AG20443 (cell line): ENCODE results near the gene ZNF599.
"Not testable (repeated sequence)": the region's sequence is repeated elsewhere in the genome, so short reads cannot be mapped to it uniquely, and the experiment has no call there.

ENCODE experiments used
- DNase-seq: peaks from one replicate; pipeline ENCODE4 v3.0.0; 2012; ENCODE audit warnings: low spot score, mixed read lengths

The ZNF599 gene

GRCh38 chr19:34772697-34773554 is at the start of gene ZNF599:
Gene ZNF599 (minus strand): TSS chr19:34773215. CDS start chr19:34772841, 374 bp downstream.
- DNase-seq = peak; percentile 95

GRCh38 chr19:34818270-34818669 is 45.3 kb upstream of the ZNF599 start:
- no peak for DNase-seq

GRCh38 chr19:34816708-34817107 is 43.7 kb upstream of the ZNF599 start:
- no peak for DNase-seq

GRCh38 chr19:34808566-34808965 is 35.6 kb upstream of the ZNF599 start:
- DNase-seq = peak; percentile 49

- no peak for DNase-seq
These were observed 34.2 kb upstream of the ZNF599 start for GRCh38 chr19:34806976-34807860.

- DNase-seq = no peak
These were observed 31.1 kb upstream of the ZNF599 start for GRCh38 chr19:34804115-34804514.

- not testable (repeated sequence) for DNase-seq
These were observed 23.9 kb upstream of the ZNF599 start for GRCh38 chr19:34796953-34797352.

GRCh38 chr19:34794066-34794960 is 21.3 kb upstream of the ZNF599 start:
- no peak for DNase-seq

GRCh38 chr19:34793565-34793964 is 20.6 kb upstream of the ZNF599 start:
- no peak for DNase-seq

GRCh38 chr19:34788074-34788473 is 15.1 kb upstream of the ZNF599 start:
- no peak for DNase-seq

- no peak for DNase-seq
These were observed 14.2 kb upstream of the ZNF599 start for GRCh38 chr19:34787059-34787824.

- DNase-seq = no peak
These were observed 13.2 kb upstream of the ZNF599 start for GRCh38 chr19:34786236-34786635.

- no peak for DNase-seq
These were observed 6.6 kb upstream of the ZNF599 start for GRCh38 chr19:34779652-34780051.

- DNase-seq = no peak
These were observed 5.3 kb upstream of the ZNF599 start for GRCh38 chr19:34778342-34778741.

GRCh38 chr19:34774857-34775256 is 1.8 kb upstream of the ZNF599 start:
- DNase-seq = no peak

- DNase-seq = no peak
These were observed 495 bp upstream of the ZNF599 start for GRCh38 chr19:34773555-34773864.

- no peak for DNase-seq
These were observed 5.1 kb downstream of the ZNF599 start for GRCh38 chr19:34767951-34768350.

- no peak for DNase-seq
These were observed 6.6 kb downstream of the ZNF599 start for GRCh38 chr19:34766386-34766785.

- no peak for DNase-seq
These were observed 13.6 kb downstream of the ZNF599 start for GRCh38 chr19:34759218-34759917.

- DNase-seq = no peak
These were observed 15.6 kb downstream of the ZNF599 start for GRCh38 chr19:34757441-34757840.
